Activated naive CD8-positive, alpha-beta T cell treated with anti-CD3 and anti-CD28 coated beads for 36 hours (primary cell): ENCODE data around the gene TMEM121. TPM values are rescaled to one million over a fixed set of nuclear protein-coding genes. Genes with fewer than 3 reads are reported as not detected.

Source experiments
- DNase-seq: peaks from one replicate; pipeline ENCODE4 v3.0.0; 2021
- H3K27ac Mint-ChIP-seq: one replicate; pipeline ENCODE4 v1.8.0; 2022; ENCODE audit warnings: mild to moderate bottlenecking, moderate library complexity, mixed read lengths
- H3K27me3 Mint-ChIP-seq: one replicate; pipeline ENCODE4 v1.8.0; 2022; ENCODE audit warnings: mild to moderate bottlenecking, mixed read lengths
- H3K36me3 Mint-ChIP-seq: one replicate; pipeline ENCODE4 v1.8.0; 2021; ENCODE audit warnings: mild to moderate bottlenecking, mixed read lengths
- H3K4me1 Mint-ChIP-seq: one replicate; pipeline ENCODE4 v1.8.0; 2021; ENCODE audit warnings: mixed read lengths
- H3K4me3 Mint-ChIP-seq: one replicate; pipeline ENCODE4 v1.8.0; 2022; ENCODE audit warnings: mild to moderate bottlenecking, moderate library complexity, mixed read lengths
- H3K9me3 Mint-ChIP-seq: one replicate; pipeline ENCODE4 v1.8.0; 2022; ENCODE audit warnings: mixed read lengths
- total RNA-seq, 2 experiments: library from RNA; stranded (reverse); gene quantifications; one replicate each; pipeline ENCODE4 v1.2.3, GENCODE V29; 2021

The TMEM121 gene
- 10 to 100 TPM; 16.7 to 16.8 TPM for total RNA-seq

- H3K27me3 Mint-ChIP-seq: peaks cover 28% of the 10 kb centered on the region
- H3K4me3 Mint-ChIP-seq: peak within 1 kb of the TSS; percentile 86
- peaks cover 24% of the 10 kb centered on the region for H3K36me3 Mint-ChIP-seq
- peak within 1 kb of the TSS; percentile 80 for H3K27ac Mint-ChIP-seq
- peak; percentile 62 for DNase-seq
- peaks cover 7% of the 10 kb centered on the region for H3K9me3 Mint-ChIP-seq
- peaks cover 16% of the 10 kb centered on the region for H3K4me1 Mint-ChIP-seq
Measured at GRCh38 chr14:105525861-105526775, at the start of gene TMEM121. Gene TMEM121, plus strand, starts transcription at chr14:105526583. Its CDS starts 2,252 bp downstream, at chr14:105528835.

GRCh38 chr14:105476831-105477659 is 49.3 kb upstream of the TMEM121 start:
- peaks cover 17% of the 10 kb centered on the region for H3K4me1 Mint-ChIP-seq
- no peak for DNase-seq
- no peak overlapping the region for H3K27ac Mint-ChIP-seq
- no peaks in the 10 kb centered on the region for H3K36me3 Mint-ChIP-seq
- H3K4me3 Mint-ChIP-seq: peak overlapping the region; percentile 40
- H3K27me3 Mint-ChIP-seq: peaks cover 33% of the 10 kb centered on the region
- peaks cover 3% of the 10 kb centered on the region for H3K9me3 Mint-ChIP-seq

DNA sequence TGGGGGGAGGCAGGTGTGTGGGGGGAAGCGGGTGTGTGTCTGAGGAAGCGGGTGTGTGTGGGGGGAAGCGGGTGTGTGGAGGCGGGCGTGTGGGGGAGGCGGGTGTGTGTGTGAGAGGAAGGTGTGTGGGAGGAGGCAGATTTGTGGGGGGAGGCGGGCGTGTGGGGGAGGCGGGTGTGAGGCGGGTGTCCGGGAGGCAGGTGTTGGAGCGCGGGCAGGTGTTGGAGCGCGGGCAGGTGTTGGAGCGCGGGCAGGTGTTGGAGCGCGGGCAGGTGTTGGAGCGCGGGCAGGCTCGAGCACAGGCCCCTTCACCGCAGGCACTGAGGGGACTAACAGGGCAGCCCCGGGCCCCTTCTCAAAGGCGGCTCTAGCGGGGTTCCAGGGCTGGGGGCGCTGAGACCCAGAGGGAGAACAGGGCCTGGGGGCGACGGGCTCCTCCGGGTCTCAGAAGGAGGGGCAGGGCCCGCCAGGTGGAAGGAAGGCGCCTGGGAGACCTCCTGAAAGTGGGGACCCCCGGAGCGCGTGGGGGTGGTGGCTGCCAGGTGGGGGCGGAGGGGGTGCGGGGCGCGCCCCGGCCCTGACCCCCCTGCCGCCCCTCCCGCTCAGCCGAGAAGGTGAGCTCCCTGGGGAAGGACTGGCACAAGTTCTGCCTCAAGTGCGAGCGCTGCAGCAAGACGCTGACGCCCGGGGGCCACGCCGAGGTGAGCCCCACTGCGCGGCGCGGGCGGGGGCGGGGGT is 48.6 kb upstream of the TMEM121 start:
- no peak for DNase-seq
- H3K4me1 Mint-ChIP-seq: peaks cover 23% of the 10 kb centered on the region
- no peak overlapping the region for H3K27ac Mint-ChIP-seq
- H3K27me3 Mint-ChIP-seq: peaks cover 33% of the 10 kb centered on the region
- peaks cover 3% of the 10 kb centered on the region for H3K9me3 Mint-ChIP-seq
- no peak overlapping the region for H3K4me3 Mint-ChIP-seq
- H3K36me3 Mint-ChIP-seq: no peaks in the 10 kb centered on the region

DNA sequence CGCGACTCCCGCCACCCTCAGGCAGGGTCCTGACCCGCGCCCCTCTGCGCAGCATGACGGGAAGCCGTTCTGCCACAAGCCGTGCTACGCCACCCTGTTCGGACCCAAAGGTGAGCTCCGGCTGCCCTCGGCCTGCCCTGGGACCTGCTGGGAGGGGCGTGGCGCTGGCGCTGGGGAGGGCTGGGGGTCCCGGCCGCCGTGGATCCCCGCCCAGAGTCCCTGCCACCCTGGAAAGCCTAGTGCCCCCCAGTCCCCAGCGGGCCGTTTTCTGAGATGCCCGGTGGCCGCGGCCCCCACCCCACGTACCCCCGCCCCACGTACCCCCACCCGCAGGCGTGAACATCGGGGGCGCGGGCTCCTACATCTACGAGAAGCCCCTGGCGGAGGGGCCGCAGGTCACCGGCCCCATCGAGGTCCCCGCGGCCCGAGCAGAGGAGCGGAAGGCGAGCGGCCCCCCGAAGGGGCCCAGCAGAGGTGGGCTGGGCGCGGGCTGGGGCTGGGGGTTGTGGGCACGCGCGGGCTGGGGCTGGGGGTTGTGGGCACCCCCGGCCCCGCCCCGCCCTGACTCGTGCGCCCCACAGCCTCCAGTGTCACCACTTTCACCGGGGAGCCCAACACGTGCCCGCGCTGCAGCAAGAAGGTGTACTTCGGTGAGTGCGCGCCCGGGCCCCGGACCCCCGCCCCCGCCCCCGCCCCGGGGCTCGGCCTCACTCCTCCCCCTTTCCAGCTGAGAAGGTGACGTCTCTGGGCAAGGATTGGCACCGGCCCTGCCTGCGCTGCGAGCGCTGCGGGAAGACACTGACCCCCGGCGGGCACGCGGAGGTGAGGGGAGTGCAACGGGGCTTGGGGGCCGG is 47.8 kb upstream of the TMEM121 start:
- H3K4me1 Mint-ChIP-seq: peaks cover 23% of the 10 kb centered on the region
- no peak overlapping the region for H3K27ac Mint-ChIP-seq
- no peak for DNase-seq
- peaks cover 33% of the 10 kb centered on the region for H3K27me3 Mint-ChIP-seq
- H3K36me3 Mint-ChIP-seq: no peaks in the 10 kb centered on the region
- peaks cover 3% of the 10 kb centered on the region for H3K9me3 Mint-ChIP-seq
- H3K4me3 Mint-ChIP-seq: no peak overlapping the region

- H3K4me1 Mint-ChIP-seq: peaks cover 27% of the 10 kb centered on the region
- peaks cover 3% of the 10 kb centered on the region for H3K9me3 Mint-ChIP-seq
- no peaks in the 10 kb centered on the region for H3K36me3 Mint-ChIP-seq
- DNase-seq: no peak
- H3K4me3 Mint-ChIP-seq: peak overlapping the region; percentile 38
- H3K27me3 Mint-ChIP-seq: peaks cover 33% of the 10 kb centered on the region
- H3K27ac Mint-ChIP-seq: no peak overlapping the region
Measured at GRCh38 chr14:105479431-105480158, 46.8 kb upstream of the TMEM121 start.

- H3K27ac Mint-ChIP-seq: no peak overlapping the region
- no peak overlapping the region for H3K4me3 Mint-ChIP-seq
- peaks cover 30% of the 10 kb centered on the region for H3K4me1 Mint-ChIP-seq
- no peaks in the 10 kb centered on the region for H3K36me3 Mint-ChIP-seq
- H3K9me3 Mint-ChIP-seq: peaks cover 3% of the 10 kb centered on the region
- no peak for DNase-seq
- peaks cover 32% of the 10 kb centered on the region for H3K27me3 Mint-ChIP-seq
Measured at GRCh38 chr14:105480199-105480746, 46.1 kb upstream of the TMEM121 start.

- DNase-seq: peak; percentile 92
- Mint-ChIP-seq H3K4me3 (peak overlapping the region; percentile 70), H3K36me3 (no peaks in the 10 kb centered on the region), H3K4me1 (peaks cover 36% of the 10 kb centered on the region), H3K27me3 (peaks cover 24% of the 10 kb centered on the region), H3K9me3 (peaks cover 3% of the 10 kb centered on the region), H3K27ac (peak overlapping the region; percentile 96)
Measured at GRCh38 chr14:105480807-105481801, 45.3 kb upstream of the TMEM121 start.

- Mint-ChIP-seq H3K4me1 (peaks cover 36% of the 10 kb centered on the region), H3K36me3 (no peaks in the 10 kb centered on the region), H3K9me3 (peaks cover 3% of the 10 kb centered on the region), H3K4me3 (peak overlapping the region; percentile 69), H3K27me3 (peaks cover 20% of the 10 kb centered on the region), H3K27ac (peak overlapping the region; percentile 96)
- DNase-seq: peak; percentile 93
Measured at GRCh38 chr14:105481886-105482457, 44.4 kb upstream of the TMEM121 start.

GRCh38 chr14:105482486-105483110 is 43.8 kb upstream of the TMEM121 start:
- Mint-ChIP-seq H3K27me3 (peaks cover 14% of the 10 kb centered on the region), H3K36me3 (no peaks in the 10 kb centered on the region), H3K27ac (peak overlapping the region; percentile 96), H3K4me3 (no peak overlapping the region), H3K4me1 (peaks cover 32% of the 10 kb centered on the region), H3K9me3 (no peaks in the 10 kb centered on the region)
- DNase-seq: no peak

- no peak overlapping the region for H3K27ac Mint-ChIP-seq
- peaks cover 11% of the 10 kb centered on the region for H3K27me3 Mint-ChIP-seq
- H3K9me3 Mint-ChIP-seq: no peaks in the 10 kb centered on the region
- no peak for DNase-seq
- no peak overlapping the region for H3K4me3 Mint-ChIP-seq
- no peaks in the 10 kb centered on the region for H3K36me3 Mint-ChIP-seq
- peaks cover 38% of the 10 kb centered on the region for H3K4me1 Mint-ChIP-seq
Measured at GRCh38 chr14:105483300-105484068, 42.9 kb upstream of the TMEM121 start.
